GM21447 (cell line): ENCODE measurements around the gene FOSB.
"Not testable (repeated sequence)": the region's sequence is repeated elsewhere in the genome, so short reads cannot be mapped to it uniquely, and the experiment has no call there.

Experiments used
- ATAC-seq: cut with Tn5 transposase; IDR thresholded peaks from one replicate; pipeline ENCODE4 v1.9.1; 2021; ENCODE audit not compliant: unreplicated experiment

The FOSB gene

DNA sequence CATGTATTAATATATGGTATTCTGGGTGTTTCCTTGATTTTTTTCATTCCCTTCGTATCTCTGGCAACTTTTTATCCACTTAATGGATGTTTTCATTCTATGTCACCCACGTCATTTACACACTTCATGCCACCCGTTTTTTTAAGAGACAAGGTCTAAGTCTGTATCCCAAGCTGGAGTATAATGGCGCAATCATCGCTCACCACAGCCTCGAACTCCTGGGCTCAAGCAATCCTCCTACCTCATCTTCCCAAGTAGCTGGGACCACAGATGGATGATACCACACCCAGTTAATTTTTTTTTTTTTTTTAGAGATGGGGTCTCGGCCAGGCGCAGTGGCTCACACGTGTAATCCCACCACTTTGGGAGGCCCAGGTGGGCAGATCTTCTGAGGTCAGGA, 36.1 kb downstream of the FOSB start:
- ATAC-seq, result no peak

DNA sequence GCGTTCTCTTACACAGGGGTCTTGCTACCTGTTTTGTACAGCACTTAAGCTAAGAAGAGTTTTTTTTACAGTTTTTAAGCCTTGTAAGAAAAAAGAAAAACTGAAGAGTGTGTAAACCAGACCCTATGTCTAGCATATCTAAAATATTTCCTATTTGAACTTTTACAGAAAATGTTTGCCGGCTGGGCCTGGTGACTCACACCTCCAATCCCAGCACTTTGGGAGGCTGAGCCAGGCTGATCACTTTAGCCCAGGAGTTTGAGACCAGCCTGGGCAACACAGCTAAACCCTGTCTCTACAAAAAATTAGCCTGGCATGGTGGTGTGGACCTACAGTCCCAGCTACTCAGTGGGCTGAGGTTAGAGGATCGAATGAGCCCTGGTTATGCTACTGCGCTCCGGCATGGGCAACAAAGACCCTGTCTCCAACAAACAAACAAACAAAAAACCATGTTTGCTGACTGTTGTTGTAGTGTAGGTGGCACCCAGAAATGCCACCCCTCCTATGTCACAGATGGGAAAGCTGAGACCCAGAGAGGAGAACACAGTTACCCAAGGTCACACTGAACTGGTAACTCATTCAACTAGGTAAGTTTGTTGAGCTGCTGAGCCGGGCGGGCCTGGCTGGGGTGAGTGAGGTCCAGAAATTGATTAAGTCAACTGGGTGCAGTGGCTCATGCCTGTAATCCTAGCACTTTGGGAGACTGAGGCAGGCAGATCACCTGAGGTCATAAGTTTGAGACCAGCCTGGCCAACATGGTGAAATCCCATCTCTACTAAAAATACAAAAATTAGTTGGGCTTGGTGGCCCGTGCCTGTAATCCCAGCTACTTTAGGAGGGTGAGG, 37.6 kb downstream of the FOSB start:
- ATAC-seq, result no peak

DNA sequence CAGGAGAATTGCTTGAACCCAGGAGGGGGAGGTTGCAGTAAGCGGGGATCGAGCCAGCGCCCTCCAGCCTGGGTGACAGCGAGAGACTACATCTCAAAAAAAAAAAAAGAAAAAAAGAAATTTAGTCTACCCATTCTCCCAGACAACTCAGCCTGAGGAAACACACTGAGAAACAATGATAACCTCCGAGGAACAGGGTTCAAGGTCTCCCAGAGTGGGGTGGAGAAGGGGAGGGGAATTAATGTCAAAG, 38.1 kb downstream of the FOSB start:
- ATAC-seq, result no peak

GRCh38 chr19:45506246-45506988, 38.6 kb downstream of the FOSB start:
- peak; percentile 47 for ATAC-seq

DNA sequence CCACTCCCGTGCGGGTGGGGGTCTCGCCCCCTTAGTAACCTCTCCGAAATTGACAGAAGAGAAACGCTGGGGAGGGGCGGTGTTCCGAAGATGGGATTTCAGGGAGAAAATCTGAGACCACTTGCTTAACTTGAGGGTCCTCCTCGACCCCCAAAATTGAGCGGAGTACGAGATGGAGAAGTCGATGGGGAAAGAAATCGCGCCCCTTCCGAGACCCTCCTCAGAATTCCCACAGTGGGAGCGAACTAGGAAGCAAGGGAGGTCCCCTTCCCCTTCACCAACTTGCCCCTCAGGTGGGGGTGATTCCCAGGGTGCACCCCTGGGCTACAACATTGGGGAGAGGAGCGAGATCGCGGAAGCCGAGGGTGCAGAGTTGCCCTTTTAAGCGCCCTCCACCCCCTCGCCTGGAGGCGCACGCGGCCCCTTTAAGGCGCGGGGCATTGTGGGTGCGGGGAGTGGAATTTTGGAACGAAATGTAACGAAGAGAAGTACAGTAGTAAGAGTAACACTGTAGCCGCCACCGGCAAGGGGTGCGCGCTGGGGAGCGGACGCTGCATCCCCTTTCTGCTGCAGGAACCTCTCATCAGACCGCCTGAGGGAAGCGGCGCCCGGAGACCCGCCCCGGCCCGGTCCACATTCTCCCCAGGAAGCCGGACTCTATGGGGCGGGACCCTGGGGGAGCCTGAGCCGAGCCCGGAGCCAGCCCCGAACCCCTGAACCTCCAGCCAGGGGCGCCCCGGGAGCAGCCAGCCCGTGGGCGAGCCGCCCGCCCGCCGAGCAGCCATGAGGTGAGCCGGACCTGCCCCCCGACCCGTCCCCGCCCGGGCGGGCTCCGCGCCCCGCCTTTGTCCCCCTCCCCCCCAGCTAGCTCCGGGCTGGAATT, 39.4 kb downstream of the FOSB start, which contains the start of gene VASP:
Gene VASP (plus strand): TSS at position 491 of the 883 bp plus-strand sequence. CDS start 293 bp downstream, at position 784.
- ATAC-seq, result peak; percentile 43

- no peak for ATAC-seq
These were observed 40.1 kb downstream of the FOSB start for GRCh38 chr19:45507872-45508416.

GRCh38 chr19:45508417-45508860, 40.6 kb downstream of the FOSB start:
- ATAC-seq, result no peak

- peak; percentile 26 for ATAC-seq
These were observed 41.3 kb downstream of the FOSB start for GRCh38 chr19:45508861-45509691.

GRCh38 chr19:45509692-45510015, 41.9 kb downstream of the FOSB start:
- ATAC-seq, result no peak

DNA sequence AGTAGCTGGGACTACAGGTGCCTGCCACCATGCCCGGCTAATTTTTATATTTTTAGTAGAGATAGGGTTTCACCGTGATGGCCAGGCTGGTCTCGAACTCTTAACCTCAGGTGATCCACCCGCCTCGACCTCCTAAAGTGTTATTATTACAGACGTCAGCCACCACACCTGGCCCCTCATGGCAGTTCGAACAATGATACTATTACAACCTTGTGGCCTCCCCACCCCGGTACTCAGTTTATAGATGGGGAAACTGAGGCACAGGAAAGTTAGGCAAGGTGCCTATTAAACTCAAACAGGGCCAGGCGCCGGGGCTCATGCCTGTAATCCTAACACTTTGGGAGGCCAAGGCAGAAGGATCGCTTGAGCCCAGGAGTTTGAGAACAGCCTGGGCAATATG, 42.6 kb downstream of the FOSB start:
- not testable (repeated sequence) for ATAC-seq

DNA sequence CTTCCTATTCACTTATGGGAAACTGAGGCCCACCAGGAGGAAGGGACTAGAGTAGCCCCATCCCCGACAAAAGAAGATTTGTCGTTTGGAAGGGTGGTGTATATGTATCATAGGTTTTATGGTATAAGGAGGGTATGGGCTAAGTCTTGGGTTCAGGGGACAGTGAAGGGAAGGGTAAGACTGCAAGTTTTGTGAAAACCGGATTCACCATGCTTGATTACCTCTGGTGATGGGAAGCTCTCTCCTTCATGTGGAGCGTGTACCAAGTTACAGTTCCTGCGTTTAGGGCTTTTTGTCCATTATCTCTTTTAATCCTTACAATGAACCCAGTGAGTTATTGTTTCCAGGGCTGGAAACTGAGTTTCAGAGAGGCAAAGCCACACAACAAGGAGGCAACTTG, 43.3 kb downstream of the FOSB start:
- ATAC-seq, result no peak

- no peak for ATAC-seq
These were observed 45.2 kb downstream of the FOSB start for GRCh38 chr19:45512881-45513483.

DNA sequence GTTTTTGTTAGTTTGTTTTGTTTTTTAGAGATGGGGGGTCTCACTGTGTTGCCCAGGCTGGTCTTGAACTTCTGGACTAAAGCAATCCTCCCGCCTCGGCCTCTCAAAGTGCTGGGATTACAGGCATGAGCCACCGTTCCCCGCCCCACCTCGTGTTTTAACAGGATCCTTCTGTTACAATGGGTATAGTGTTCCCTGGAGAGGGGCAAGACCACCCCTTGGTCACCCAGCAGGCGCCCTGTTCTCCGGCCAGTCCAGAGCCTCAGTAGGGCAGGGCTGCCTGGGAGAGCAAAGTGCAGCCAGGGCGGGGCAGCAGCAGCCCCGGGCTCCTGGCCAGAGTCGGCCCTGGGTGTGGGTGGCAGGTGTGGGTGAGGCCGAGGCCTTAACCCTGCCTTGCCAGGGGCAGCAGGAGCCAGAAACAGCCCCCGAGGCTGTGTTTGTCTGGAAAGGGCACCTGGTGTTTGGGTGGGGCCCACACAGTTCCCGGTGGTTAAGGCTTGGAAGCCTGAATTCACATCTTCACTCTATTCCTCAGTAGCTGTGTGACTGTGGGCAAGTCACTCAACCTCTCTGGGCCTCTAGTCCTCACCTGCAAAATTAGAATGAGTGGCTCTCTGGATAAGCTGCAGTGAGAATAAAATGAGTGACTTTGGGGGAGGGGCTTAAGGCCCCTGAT, 46.7 kb downstream of the FOSB start:
- peak; percentile 10 for ATAC-seq

DNA sequence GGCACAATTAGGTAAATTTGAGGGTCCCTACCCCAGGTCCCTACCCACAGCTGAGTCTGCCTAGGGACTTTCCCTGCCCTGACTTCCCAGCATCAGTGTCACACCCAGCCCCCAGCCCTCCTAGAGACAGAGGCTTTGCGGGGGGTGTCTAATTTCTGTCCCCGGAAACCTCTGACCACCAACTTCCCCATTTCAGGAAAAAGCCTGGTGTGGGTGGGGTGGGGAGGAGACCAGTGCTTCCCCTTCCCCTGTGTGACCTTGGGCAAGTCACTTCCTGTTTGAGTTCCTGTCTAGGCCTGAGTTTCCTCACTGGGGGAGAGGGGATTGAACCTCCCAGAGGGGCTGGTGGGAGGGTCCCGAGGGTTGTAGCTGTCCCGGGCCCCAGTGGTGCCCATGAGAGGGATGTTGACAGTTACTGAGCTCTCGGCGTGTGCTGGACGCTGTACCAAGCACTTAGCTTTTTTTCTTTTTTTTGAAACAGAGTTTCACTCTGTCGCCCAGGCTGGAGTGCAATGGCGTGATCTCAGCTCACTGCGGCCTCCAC, 47.4 kb downstream of the FOSB start:
- ATAC-seq, result peak; percentile 37

DNA sequence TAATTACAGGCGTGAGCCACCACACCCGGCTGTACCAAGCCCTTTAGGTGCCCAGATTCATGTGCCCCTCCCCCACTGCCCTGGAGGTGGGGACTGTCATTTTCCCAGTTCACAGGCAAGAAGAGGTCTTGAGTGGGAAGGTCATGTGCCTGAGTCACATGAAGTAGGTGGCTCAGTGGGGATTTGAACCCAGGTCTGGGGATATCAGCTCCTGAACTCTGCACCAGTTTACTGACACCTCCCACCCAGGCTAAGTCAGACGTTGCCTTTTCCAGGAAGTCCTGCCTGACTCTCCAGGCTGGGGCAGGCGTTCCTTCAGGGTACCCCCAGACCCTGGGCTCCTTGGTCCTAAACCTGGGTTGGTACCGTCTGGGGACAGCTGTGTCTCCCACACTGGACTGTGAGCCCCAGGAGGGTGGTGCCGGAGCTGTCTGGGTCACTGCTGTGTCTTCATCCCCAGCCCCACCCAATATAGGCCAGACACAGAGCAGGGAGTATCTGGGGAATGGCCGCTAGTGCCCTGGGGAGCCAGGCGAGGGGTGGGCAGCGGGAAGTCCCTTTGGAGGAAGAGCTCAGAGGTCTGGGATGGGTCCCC, 48.1 kb downstream of the FOSB start:
- ATAC-seq, result no peak

- no peak for ATAC-seq
These were observed 49.4 kb downstream of the FOSB start for GRCh38 chr19:45517238-45517637.

DNA sequence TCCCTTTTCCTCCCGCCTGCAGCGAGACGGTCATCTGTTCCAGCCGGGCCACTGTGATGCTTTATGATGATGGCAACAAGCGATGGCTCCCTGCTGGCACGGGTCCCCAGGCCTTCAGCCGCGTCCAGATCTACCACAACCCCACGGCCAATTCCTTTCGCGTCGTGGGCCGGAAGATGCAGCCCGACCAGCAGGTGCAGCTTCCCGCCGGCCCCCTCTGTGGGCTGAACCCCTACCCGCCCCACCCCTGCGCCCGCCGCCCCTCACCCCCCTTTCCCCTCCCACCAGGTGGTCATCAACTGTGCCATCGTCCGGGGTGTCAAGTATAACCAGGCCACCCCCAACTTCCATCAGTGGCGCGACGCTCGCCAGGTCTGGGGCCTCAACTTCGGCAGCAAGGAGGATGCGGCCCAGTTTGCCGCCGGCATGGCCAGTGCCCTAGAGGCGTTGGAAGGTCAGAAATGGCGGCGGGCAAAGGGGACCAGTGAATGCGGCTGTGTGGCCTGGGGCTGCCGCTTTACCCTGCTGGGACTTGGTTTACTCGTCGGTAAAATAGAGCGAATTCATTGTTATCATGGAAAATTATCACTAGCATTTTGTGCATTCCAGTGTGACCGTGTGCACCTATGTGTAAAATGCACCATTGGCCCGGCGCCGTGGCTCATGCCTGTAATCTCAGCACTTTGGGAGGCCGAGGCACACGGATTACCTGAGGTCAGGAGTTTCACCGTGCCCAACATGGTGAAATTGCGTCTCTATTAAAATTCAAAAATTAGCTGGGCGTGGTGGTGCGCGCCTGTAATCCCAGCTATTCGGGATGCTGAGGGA, 50.1 kb downstream of the FOSB start:
- no peak for ATAC-seq

- no peak for ATAC-seq
These were observed 50.7 kb downstream of the FOSB start for GRCh38 chr19:45518469-45518826.
